ENCODE measurements around the gene KRT5. TPM values are rescaled to one million over a fixed set of nuclear protein-coding genes. Genes with fewer than 3 reads are reported as not detected.
"Not testable (repeated sequence)": the region's sequence is repeated elsewhere in the genome, so short reads cannot be mapped to it uniquely, and the experiment has no call there.

KRT5 gene
- total RNA-seq, 1 donor from 2014 or later = 1.6 TPM

- Histone ChIP-seq H3K27ac (no peak overlapping the region), H3K9me3 (no peaks in the 10 kb centered on the region), H3K36me3 (no peaks in the 10 kb centered on the region), H3K27me3 (no peaks in the 10 kb centered on the region), H3K4me1 (no peaks in the 10 kb centered on the region), H3K4me3 (no peak overlapping the region)
- intact Hi-C loops (cut with DNase I) = no loop called here
- TF ChIP-seq, protein P1, sequence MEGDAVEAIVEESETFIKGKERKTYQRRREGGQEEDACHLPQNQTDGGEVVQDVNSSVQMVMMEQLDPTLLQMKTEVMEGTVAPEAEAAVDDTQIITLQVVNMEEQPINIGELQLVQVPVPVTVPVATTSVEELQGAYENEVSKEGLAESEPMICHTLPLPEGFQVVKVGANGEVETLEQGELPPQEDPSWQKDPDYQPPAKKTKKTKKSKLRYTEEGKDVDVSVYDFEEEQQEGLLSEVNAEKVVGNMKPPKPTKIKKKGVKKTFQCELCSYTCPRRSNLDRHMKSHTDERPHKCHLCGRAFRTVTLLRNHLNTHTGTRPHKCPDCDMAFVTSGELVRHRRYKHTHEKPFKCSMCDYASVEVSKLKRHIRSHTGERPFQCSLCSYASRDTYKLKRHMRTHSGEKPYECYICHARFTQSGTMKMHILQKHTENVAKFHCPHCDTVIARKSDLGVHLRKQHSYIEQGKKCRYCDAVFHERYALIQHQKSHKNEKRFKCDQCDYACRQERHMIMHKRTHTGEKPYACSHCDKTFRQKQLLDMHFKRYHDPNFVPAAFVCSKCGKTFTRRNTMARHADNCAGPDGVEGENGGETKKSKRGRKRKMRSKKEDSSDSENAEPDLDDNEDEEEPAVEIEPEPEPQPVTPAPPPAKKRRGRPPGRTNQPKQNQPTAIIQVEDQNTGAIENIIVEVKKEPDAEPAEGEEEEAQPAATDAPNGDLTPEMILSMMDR (IDR thresholded peaks at IDR 0.05) = no peak
- no peak for DNase-seq (ENCODE audit: low spot score in 2 of 2)
Observed at GRCh38 chr12:52488736-52489135, 31.5 kb downstream of the KRT5 start.

- H3K27me3 ChIP-seq; H3K27ac ChIP-seq; DNase-seq (ENCODE audit: low spot score in 2 of 2); intact Hi-C loops (cut with DNase I); H3K4me3 ChIP-seq; H3K4me1 ChIP-seq; H3K9me3 ChIP-seq; H3K36me3 ChIP-seq: not testable (repeated sequence)
Observed at GRCh38 chr12:52487744-52488443, 32.3 kb downstream of the KRT5 start.

DNA sequence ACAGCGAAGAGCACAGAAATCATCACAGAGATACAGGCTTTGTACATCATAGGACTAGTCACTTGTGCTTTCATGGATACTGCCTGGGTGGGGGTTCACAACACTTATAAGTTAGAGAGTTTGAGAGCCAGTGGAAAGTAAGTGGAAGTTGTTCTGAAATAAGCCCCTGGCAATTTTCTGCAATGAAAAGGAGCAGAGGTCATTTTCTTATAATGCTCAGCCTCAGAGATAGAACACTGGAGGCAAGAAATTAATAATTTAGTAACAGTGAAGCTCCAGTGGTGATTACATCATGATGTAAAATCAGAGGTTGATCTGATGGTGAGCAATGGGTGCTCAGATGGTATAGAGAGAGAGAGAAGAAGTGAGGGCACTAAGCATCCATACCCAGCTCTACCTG, 33.0 kb downstream of the KRT5 start:
- intact Hi-C loops (cut with DNase I) = no loop called here
- Histone ChIP-seq H3K36me3 (no peaks in the 10 kb centered on the region), H3K4me3 (no peak overlapping the region), H3K9me3 (no peaks in the 10 kb centered on the region), H3K4me1 (no peaks in the 10 kb centered on the region), H3K27me3 (no peaks in the 10 kb centered on the region), H3K27ac (no peak overlapping the region)
- TF ChIP-seq, protein P1 (IDR thresholded peaks at IDR 0.05) = no peak
- DNase-seq (ENCODE audit: low spot score in 2 of 2) = no peak

DNA sequence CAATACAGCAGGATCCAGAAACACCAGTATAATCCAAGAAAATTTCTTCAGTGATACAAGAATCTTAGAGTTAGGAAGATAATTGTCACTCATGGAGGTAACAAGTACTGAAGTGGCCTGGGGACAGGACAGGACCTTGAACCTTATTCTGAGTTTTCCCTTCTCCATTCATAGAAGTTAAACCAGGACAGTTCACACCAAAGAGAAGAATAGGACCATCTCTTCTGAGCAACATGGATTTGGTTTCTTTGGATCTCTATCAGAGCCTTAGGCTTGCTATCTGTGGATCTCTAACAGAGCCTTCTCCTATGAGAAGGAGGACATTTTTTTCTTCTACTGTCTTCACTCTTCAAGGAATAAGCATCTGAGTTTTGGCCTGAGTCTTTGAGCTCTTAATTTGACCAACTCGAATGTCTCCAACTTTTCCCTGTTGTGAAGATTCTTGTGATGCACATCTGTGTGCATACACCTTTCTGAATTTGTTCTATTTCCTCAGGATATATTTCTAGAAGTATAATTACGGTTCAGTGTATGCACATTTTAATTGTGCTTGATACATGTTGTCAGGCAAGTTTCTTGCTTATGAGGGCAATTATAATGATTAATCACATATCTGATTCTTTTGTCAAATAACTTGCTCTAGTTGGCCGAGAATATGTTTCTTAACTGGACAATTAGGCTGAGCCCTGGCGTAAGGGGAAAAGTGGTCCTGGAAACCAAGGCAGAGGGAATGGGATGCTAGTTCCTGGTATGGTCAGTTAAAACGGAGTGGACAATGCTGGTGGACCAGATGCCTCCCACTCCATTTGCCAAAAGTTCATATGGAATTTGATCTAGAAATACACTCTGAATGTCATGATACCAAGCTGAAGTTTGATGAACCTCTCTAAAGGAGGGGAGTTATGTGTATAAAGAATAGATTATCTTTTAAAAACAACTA, 33.8 kb downstream of the KRT5 start:
- H3K4me3 ChIP-seq = no peak overlapping the region
- no peak overlapping the region for H3K27ac ChIP-seq
- TF ChIP-seq, protein P1 (IDR thresholded peaks at IDR 0.05) = no peak
- no peaks in the 10 kb centered on the region for H3K36me3 ChIP-seq
- H3K4me1 ChIP-seq = no peaks in the 10 kb centered on the region
- no peaks in the 10 kb centered on the region for H3K27me3 ChIP-seq
- H3K9me3 ChIP-seq = no peaks in the 10 kb centered on the region
- no peak for DNase-seq (ENCODE audit: low spot score in 2 of 2)
- intact Hi-C loops (cut with DNase I) = no loop called here

DNA sequence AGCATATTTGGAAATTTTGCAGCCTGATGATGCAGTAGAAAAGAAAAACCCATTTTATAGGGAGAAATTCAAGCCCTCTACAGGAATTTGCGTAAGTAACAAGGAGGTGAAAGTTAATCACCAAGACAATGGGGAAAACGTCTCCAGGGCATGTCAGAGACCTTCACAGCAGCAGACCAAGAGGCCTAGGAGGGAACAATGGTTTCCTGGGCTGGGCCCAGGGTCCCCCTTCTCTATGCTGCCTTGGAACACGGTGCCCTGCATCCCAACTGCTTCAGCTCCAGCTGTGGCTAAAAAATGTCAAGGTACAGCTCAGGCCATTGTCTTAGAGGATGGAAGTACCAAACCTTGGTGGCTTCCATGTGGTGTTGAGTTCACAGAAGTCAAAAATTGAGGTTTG, 40.1 kb downstream of the KRT5 start:
- Histone ChIP-seq H3K4me3 (no peak overlapping the region), H3K36me3 (no peaks in the 10 kb centered on the region), H3K27ac (no peak overlapping the region), H3K9me3 (no peaks in the 10 kb centered on the region), H3K27me3 (no peaks in the 10 kb centered on the region), H3K4me1 (no peaks in the 10 kb centered on the region)
- intact Hi-C loops (cut with DNase I) = no loop called here
- no peak for DNase-seq (ENCODE audit: low spot score in 2 of 2)
- TF ChIP-seq, protein P1 (IDR thresholded peaks at IDR 0.05) = no peak

GRCh38 chr12:52477651-52478050, 42.5 kb downstream of the KRT5 start:
- H3K36me3 ChIP-seq = no peaks in the 10 kb centered on the region
- intact Hi-C loops (cut with DNase I) = no loop called here
- no peak overlapping the region for H3K27ac ChIP-seq
- H3K9me3 ChIP-seq = no peaks in the 10 kb centered on the region
- H3K4me1 ChIP-seq = no peaks in the 10 kb centered on the region
- no peaks in the 10 kb centered on the region for H3K27me3 ChIP-seq
- no peak for DNase-seq (ENCODE audit: low spot score in 2 of 2)
- TF ChIP-seq, protein P1 (IDR thresholded peaks at IDR 0.05) = no peak
- H3K4me3 ChIP-seq = no peak overlapping the region
